ENCODE measurements around the gene PCSK6.

GRCh38 chr15:101353240-101353639 lies 136.3 kb downstream of the PCSK6 start:
- TF ChIP-seq CTCF (IDR thresholded peaks at IDR 0.05) = no peak
- TF ChIP-seq POLR2A (IDR thresholded peaks at IDR 0.05) = no peak
- TF ChIP-seq POLR2AphosphoS5 (IDR thresholded peaks at IDR 0.05) = no peak
